Osteoblast (primary cell): ENCODE data around the gene PSMD14. TPM values are rescaled to one million over a fixed set of nuclear protein-coding genes. Genes with fewer than 3 reads are reported as not detected.

Experiments
- DNase-seq: peaks from one replicate; pipeline ENCODE4 v3.0.0; 2011; ENCODE audit warnings: low spot score, mixed read lengths; ENCODE audit not compliant: insufficient read length; ENCODE audit errors: missing footprints
- H2AFZ ChIP-seq: 2 replicates; pipeline ENCODE4 v1.6.0; 2011; ENCODE audit warnings: mild to moderate bottlenecking, low read length
- H3K27ac ChIP-seq: 2 replicates; pipeline ENCODE4 v1.5.1; 2011; ENCODE audit warnings: mild to moderate bottlenecking, low read depth, low read length, moderate library complexity
- H3K27me3 ChIP-seq: 2 replicates; pipeline ENCODE4 v1.6.0; 2012; ENCODE audit warnings: mild to moderate bottlenecking, control low read depth, inconsistent platforms, low read length, moderate library complexity; ENCODE audit not compliant: insufficient read depth
- H3K36me3 ChIP-seq: 2 replicates; pipeline ENCODE4 v1.5.1; 2011; ENCODE audit warnings: mild to moderate bottlenecking, low read length, control low read depth, moderate library complexity; ENCODE audit not compliant: insufficient read depth
- H3K4me1 ChIP-seq: 2 replicates; pipeline ENCODE4 v1.5.1; 2011; ENCODE audit warnings: mild to moderate bottlenecking, low read length, control low read depth, moderate library complexity; ENCODE audit not compliant: insufficient read depth
- H3K4me2 ChIP-seq: 2 replicates; pipeline ENCODE4 v1.6.0; 2011; ENCODE audit warnings: mild to moderate bottlenecking, low read length; ENCODE audit not compliant: insufficient read depth
- H3K4me3 ChIP-seq: fragments of 200-600 bp; sonication (generic); 3 replicates; pipeline ENCODE4 v1.5.1; 2012; ENCODE audit warnings: mild to moderate bottlenecking, low read length, inconsistent platforms; ENCODE audit not compliant: insufficient read depth
- H3K79me2 ChIP-seq: 2 replicates; pipeline ENCODE4 v1.6.0; 2012; ENCODE audit warnings: mild to moderate bottlenecking, low read length, control low read depth, inconsistent platforms; ENCODE audit not compliant: insufficient read depth
- H3K9me3 ChIP-seq: 2 replicates; pipeline ENCODE4 v1.5.1; 2011; ENCODE audit warnings: low read depth, low read length, control low read depth
- H4K20me1 ChIP-seq: 2 replicates; pipeline ENCODE4 v1.6.0; 2012; ENCODE audit warnings: mild to moderate bottlenecking, low read length, control low read depth; ENCODE audit not compliant: insufficient read depth
- total RNA-seq: library from RNA; depleted of rRNA; stranded (reverse); fragments of >200 nt; gene quantifications from 2 replicates; pipeline ENCODE4 v1.2.3, GENCODE V29; 2012
- TF ChIP-seq, protein P1 (sequence below): IDR thresholded peaks from 2 replicates; pipeline ENCODE4 v1.5.1; 2011; ENCODE audit warnings: mild to moderate bottlenecking, low read depth, low read length, moderate library complexity; ENCODE audit errors: extremely low read depth

Gene PSMD14
- total RNA-seq, 1 donor = 74.2 TPM

GRCh38 chr2:161353543-161353942 is 45.3 kb downstream of the PSMD14 start:
- TF ChIP-seq, protein P1, sequence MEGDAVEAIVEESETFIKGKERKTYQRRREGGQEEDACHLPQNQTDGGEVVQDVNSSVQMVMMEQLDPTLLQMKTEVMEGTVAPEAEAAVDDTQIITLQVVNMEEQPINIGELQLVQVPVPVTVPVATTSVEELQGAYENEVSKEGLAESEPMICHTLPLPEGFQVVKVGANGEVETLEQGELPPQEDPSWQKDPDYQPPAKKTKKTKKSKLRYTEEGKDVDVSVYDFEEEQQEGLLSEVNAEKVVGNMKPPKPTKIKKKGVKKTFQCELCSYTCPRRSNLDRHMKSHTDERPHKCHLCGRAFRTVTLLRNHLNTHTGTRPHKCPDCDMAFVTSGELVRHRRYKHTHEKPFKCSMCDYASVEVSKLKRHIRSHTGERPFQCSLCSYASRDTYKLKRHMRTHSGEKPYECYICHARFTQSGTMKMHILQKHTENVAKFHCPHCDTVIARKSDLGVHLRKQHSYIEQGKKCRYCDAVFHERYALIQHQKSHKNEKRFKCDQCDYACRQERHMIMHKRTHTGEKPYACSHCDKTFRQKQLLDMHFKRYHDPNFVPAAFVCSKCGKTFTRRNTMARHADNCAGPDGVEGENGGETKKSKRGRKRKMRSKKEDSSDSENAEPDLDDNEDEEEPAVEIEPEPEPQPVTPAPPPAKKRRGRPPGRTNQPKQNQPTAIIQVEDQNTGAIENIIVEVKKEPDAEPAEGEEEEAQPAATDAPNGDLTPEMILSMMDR = no peak
- H3K36me3 ChIP-seq = no peaks in the 10 kb centered on the region
- no peaks in the 10 kb centered on the region for H3K9me3 ChIP-seq
- H3K27me3 ChIP-seq = no peaks in the 10 kb centered on the region
- peaks cover 90% of the 10 kb centered on the region for H3K79me2 ChIP-seq
- no peak for DNase-seq
- no peaks in the 10 kb centered on the region for H3K4me1 ChIP-seq
- H4K20me1 ChIP-seq = peaks cover 12% of the 10 kb centered on the region
- no peak overlapping the region for H3K4me2 ChIP-seq
- H2AFZ ChIP-seq = no peak overlapping the region
- H3K4me3 ChIP-seq = no peak overlapping the region
- no peak overlapping the region for H3K27ac ChIP-seq

DNA sequence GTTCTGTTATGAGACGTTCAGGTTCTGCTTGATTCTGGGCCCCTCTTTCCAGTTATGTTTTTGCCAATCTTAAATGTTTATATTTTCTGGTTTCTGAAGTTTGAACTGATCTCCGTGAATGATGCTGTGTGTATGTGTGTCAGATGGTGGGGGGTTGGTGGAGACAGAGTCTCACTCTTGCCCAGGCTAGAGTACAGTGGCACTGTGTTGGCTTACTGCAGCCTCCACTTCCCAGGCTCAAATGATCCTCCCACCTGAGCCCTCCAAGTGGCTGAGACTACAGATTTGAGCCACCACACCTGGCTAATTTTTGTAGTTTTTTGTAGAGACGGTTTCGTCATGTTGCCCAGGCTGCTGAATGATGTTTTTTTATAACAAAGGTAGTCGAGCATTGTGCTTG is 45.9 kb downstream of the PSMD14 start:
- Histone ChIP-seq H3K9me3 (no peaks in the 10 kb centered on the region), H4K20me1 (peaks cover 12% of the 10 kb centered on the region), H3K4me2 (no peak overlapping the region), H2AFZ (no peak overlapping the region), H3K4me3 (no peak overlapping the region), H3K27me3 (no peaks in the 10 kb centered on the region), H3K4me1 (no peaks in the 10 kb centered on the region), H3K36me3 (no peaks in the 10 kb centered on the region), H3K27ac (no peak overlapping the region), H3K79me2 (peaks cover 90% of the 10 kb centered on the region)
- DNase-seq = no peak
- TF ChIP-seq, protein P1 = no peak

GRCh38 chr2:161355106-161355505 is 46.9 kb downstream of the PSMD14 start:
- Histone ChIP-seq H3K79me2 (peaks cover 89% of the 10 kb centered on the region), H4K20me1 (peaks cover 12% of the 10 kb centered on the region), H3K4me2 (no peak overlapping the region), H3K4me3 (no peak overlapping the region), H3K9me3 (no peaks in the 10 kb centered on the region), H3K27me3 (no peaks in the 10 kb centered on the region), H2AFZ (no peak overlapping the region), H3K36me3 (no peaks in the 10 kb centered on the region), H3K4me1 (no peaks in the 10 kb centered on the region), H3K27ac (no peak overlapping the region)
- TF ChIP-seq, protein P1 = no peak
- no peak for DNase-seq

- H2AFZ ChIP-seq = no peak overlapping the region
- H3K4me1 ChIP-seq = no peaks in the 10 kb centered on the region
- TF ChIP-seq, protein P1 = no peak
- H3K36me3 ChIP-seq = no peaks in the 10 kb centered on the region
- no peak overlapping the region for H3K4me3 ChIP-seq
- H3K27me3 ChIP-seq = no peaks in the 10 kb centered on the region
- peaks cover 9% of the 10 kb centered on the region for H4K20me1 ChIP-seq
- no peak overlapping the region for H3K4me2 ChIP-seq
- DNase-seq = no peak
- H3K9me3 ChIP-seq = no peaks in the 10 kb centered on the region
- no peak overlapping the region for H3K27ac ChIP-seq
- H3K79me2 ChIP-seq = peaks cover 89% of the 10 kb centered on the region
Observed at GRCh38 chr2:161355983-161356382, 47.8 kb downstream of the PSMD14 start.
